Measurements from ENCODE around the gene ZDHHC22.

The ZDHHC22 gene

GRCh38 chr14:77122526-77123125, 19.0 kb downstream of the ZDHHC22 start:
- no peak for TF ChIP-seq CTCF (IDR thresholded peaks at IDR 0.05; ENCODE audit: insufficient read depth, low read depth, low read length, missing control alignments)
- no peak for DNase-seq (ENCODE audit: low read depth)
- H3K4me3 ChIP-seq (ENCODE audit: low read length) = no peak overlapping the region

GRCh38 chr14:77120771-77121743, 20.5 kb downstream of the ZDHHC22 start:
- H3K4me3 ChIP-seq (ENCODE audit: low read length) = no peak overlapping the region
- DNase-seq (ENCODE audit: low read depth) = no peak
- TF ChIP-seq CTCF (IDR thresholded peaks at IDR 0.05; ENCODE audit: insufficient read depth, low read depth, low read length, missing control alignments) = no peak

GRCh38 chr14:77119851-77120250, 21.7 kb downstream of the ZDHHC22 start:
- H3K4me3 ChIP-seq (ENCODE audit: low read length) = no peak overlapping the region
- no peak for DNase-seq (ENCODE audit: low read depth)
- TF ChIP-seq CTCF (IDR thresholded peaks at IDR 0.05; ENCODE audit: insufficient read depth, low read depth, low read length, missing control alignments) = no peak

- TF ChIP-seq CTCF (IDR thresholded peaks at IDR 0.05; ENCODE audit: insufficient read depth, low read depth, low read length, missing control alignments) = no peak
- no peak for DNase-seq (ENCODE audit: low read depth)
- no peak overlapping the region for H3K4me3 ChIP-seq (ENCODE audit: low read length)
These were observed 25.3 kb downstream of the ZDHHC22 start for GRCh38 chr14:77116172-77116817.

- no peak for TF ChIP-seq CTCF (IDR thresholded peaks at IDR 0.05; ENCODE audit: insufficient read depth, low read depth, low read length, missing control alignments)
- DNase-seq (ENCODE audit: low read depth) = peak; percentile 14
- no peak overlapping the region for H3K4me3 ChIP-seq (ENCODE audit: low read length)
These were observed 27.0 kb downstream of the ZDHHC22 start for GRCh38 chr14:77114609-77115008.

- no peak for DNase-seq (ENCODE audit: low read depth)
- H3K4me3 ChIP-seq (ENCODE audit: low read length) = no peak overlapping the region
- TF ChIP-seq CTCF (IDR thresholded peaks at IDR 0.05; ENCODE audit: insufficient read depth, low read depth, low read length, missing control alignments) = no peak
These were observed 27.9 kb downstream of the ZDHHC22 start for GRCh38 chr14:77113644-77114043.

All from epithelial cell of esophagus (primary cell).